Vagina (tissue), 2 donors: ENCODE measurements around the gene GNS.

Experiments
- POLR2AphosphoS5 ChIP-seq, 2 donors: sonication (generic); formaldehyde crosslinking; IDR thresholded peaks; one replicate each; pipeline ENCODE4 v1.9.0; 2017; ENCODE audit warnings: antibody characterized with exemption in 2 of 2, mild to moderate bottlenecking in 2 of 2, low read depth in 1 of 2; ENCODE audit not compliant: insufficient read depth in 1 of 2
- TF ChIP-seq, protein P1 (sequence below), 3 experiments: fragments of 450-650 bp in 2 of 3; fragments of 200-600 bp in 1 of 3; sonication (generic) in 1 of 3; IDR thresholded peaks; one replicate each; pipeline ENCODE4 v1.5.1; 2017 to 2019; ENCODE audit warnings: antibody characterized with exemption in 3 of 3, mild to moderate bottlenecking in 2 of 3, moderate library complexity in 2 of 3

DNA sequence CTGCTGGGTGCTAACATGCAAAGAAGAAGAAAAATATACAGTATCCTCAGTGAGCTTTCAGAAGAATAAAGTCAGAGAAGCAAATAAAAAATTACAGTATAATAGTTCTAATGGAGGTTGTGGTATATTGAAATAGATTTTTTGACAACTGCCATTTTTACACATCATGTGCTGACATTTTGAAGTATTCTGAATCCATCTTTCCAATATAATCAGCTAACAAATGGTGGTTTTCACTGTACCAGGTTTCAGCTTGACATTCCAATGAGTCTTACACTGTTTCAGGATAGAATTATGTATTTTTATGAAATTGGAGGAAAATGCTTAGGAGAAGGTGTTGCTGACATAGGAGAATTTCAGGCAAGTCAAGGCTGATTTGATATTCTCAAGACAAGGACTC, 39.0 kb upstream of the GNS start:
- TF ChIP-seq, protein P1, sequence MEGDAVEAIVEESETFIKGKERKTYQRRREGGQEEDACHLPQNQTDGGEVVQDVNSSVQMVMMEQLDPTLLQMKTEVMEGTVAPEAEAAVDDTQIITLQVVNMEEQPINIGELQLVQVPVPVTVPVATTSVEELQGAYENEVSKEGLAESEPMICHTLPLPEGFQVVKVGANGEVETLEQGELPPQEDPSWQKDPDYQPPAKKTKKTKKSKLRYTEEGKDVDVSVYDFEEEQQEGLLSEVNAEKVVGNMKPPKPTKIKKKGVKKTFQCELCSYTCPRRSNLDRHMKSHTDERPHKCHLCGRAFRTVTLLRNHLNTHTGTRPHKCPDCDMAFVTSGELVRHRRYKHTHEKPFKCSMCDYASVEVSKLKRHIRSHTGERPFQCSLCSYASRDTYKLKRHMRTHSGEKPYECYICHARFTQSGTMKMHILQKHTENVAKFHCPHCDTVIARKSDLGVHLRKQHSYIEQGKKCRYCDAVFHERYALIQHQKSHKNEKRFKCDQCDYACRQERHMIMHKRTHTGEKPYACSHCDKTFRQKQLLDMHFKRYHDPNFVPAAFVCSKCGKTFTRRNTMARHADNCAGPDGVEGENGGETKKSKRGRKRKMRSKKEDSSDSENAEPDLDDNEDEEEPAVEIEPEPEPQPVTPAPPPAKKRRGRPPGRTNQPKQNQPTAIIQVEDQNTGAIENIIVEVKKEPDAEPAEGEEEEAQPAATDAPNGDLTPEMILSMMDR (IDR thresholded peaks at IDR 0.05), result no peak
- TF ChIP-seq POLR2AphosphoS5 (IDR thresholded peaks at IDR 0.05; ENCODE audit: insufficient read depth in 1 of 2, low read depth in 1 of 2), result no peak
